AG04450 (cell line): ENCODE data around the gene HM13. TPM values are rescaled to one million over a fixed set of nuclear protein-coding genes. Genes with fewer than 3 reads are reported as not detected.
"Not testable (repeated sequence)": the region's sequence is repeated elsewhere in the genome, so short reads cannot be mapped to it uniquely, and the experiment has no call there.

Experiments used
- CTCF ChIA-PET: fragments of 300-600, 350-600 bp; formaldehyde crosslinking; extraction: SDS; loops from one replicate; lab custom pipeline; 2022; ENCODE audit warnings: antibody characterized with exemption, inconsistent platforms; lab: Charles Lee
- POLR2A ChIA-PET: fragments of 350-600 bp; formaldehyde crosslinking; extraction: SDS; loops from one replicate; lab custom pipeline; 2021; ENCODE audit warnings: antibody characterized with exemption, inconsistent platforms; lab: Yijun Ruan, JAX
- DNase-seq: peaks from one replicate; pipeline ENCODE4 v3.0.0-alpha.2; 2011; ENCODE audit warnings: low read depth, low spot score
- H3K27ac ChIP-seq: one replicate; pipeline ENCODE4 v1.5.1; 2012; ENCODE audit warnings: low read depth, low read length, control low read depth
- H3K27me3 ChIP-seq: one replicate; pipeline ENCODE4 v1.6.0; 2012; ENCODE audit warnings: low read length; ENCODE audit not compliant: control insufficient read depth, insufficient read depth
- H3K4me3 ChIP-seq: 2 replicates; pipeline ENCODE4 v1.5.1; 2011; ENCODE audit warnings: mild to moderate bottlenecking, low read depth, low read length, control low read depth
- H3K9me3 ChIP-seq: 2 replicates; pipeline ENCODE4 v1.5.1; 2012; ENCODE audit warnings: low read length; ENCODE audit not compliant: control insufficient read depth, insufficient read depth
- polyA plus RNA-seq: library from polyadenylated mRNA; depleted of rRNA; stranded (reverse); fragments of >200 nt; gene quantifications from 2 replicates; pipeline ENCODE4 v1.2.3, GENCODE V29; 2011
- TF ChIP-seq, protein P1 (sequence below): IDR thresholded peaks from 2 replicates; pipeline ENCODE4 v1.5.1; 2011; ENCODE audit warnings: low read depth, low read length, control low read depth, inconsistent platforms

Gene HM13
- polyA plus RNA-seq, 1 experiment, result 167 TPM

GRCh38 chr20:31570735-31571617 is 56.7 kb downstream of the HM13 start:
- Histone ChIP-seq H3K27me3 (no peaks in the 10 kb centered on the region), H3K9me3 (no peaks in the 10 kb centered on the region), H3K4me3 (no peak overlapping the region), H3K27ac (no peak overlapping the region)
- ChIA-PET CTCF (interaction anchor here (9.7 to 23.4 kb wide), 2 partner anchors 12 to 40 kb away, joined by 148 to 1107 read pairs; partner anchors contain the start of gene ID1), POLR2A (interaction anchor here (2.8 to 5.9 kb wide), 2 partner anchors 34 to 41 kb away, joined by 29 to 42 read pairs; partner anchors contain the start of gene ID1)
- TF ChIP-seq, protein P1, sequence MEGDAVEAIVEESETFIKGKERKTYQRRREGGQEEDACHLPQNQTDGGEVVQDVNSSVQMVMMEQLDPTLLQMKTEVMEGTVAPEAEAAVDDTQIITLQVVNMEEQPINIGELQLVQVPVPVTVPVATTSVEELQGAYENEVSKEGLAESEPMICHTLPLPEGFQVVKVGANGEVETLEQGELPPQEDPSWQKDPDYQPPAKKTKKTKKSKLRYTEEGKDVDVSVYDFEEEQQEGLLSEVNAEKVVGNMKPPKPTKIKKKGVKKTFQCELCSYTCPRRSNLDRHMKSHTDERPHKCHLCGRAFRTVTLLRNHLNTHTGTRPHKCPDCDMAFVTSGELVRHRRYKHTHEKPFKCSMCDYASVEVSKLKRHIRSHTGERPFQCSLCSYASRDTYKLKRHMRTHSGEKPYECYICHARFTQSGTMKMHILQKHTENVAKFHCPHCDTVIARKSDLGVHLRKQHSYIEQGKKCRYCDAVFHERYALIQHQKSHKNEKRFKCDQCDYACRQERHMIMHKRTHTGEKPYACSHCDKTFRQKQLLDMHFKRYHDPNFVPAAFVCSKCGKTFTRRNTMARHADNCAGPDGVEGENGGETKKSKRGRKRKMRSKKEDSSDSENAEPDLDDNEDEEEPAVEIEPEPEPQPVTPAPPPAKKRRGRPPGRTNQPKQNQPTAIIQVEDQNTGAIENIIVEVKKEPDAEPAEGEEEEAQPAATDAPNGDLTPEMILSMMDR, result no peak
- DNase-seq, result no peak

GRCh38 chr20:31572042-31572700 is 57.9 kb downstream of the HM13 start:
- no peaks in the 10 kb centered on the region for H3K27me3 ChIP-seq
- H3K4me3 ChIP-seq, result peak overlapping the region; percentile 41
- CTCF ChIA-PET, result interaction anchor here (9.7 to 23.4 kb wide), 2 partner anchors 13 to 38 kb away, joined by 148 to 1107 read pairs; partner anchors contain the start of gene ID1
- peak overlapping the region; percentile 95 for H3K27ac ChIP-seq
- POLR2A ChIA-PET, result interaction anchor here (0.9 to 3.9 kb wide), 8 partner anchors 9 to 40 kb away, joined by 4 to 131 read pairs (median 15); partner anchors contain the start of gene ID1
- TF ChIP-seq, protein P1, result no peak
- DNase-seq, result no peak
- H3K9me3 ChIP-seq, result no peaks in the 10 kb centered on the region

DNA sequence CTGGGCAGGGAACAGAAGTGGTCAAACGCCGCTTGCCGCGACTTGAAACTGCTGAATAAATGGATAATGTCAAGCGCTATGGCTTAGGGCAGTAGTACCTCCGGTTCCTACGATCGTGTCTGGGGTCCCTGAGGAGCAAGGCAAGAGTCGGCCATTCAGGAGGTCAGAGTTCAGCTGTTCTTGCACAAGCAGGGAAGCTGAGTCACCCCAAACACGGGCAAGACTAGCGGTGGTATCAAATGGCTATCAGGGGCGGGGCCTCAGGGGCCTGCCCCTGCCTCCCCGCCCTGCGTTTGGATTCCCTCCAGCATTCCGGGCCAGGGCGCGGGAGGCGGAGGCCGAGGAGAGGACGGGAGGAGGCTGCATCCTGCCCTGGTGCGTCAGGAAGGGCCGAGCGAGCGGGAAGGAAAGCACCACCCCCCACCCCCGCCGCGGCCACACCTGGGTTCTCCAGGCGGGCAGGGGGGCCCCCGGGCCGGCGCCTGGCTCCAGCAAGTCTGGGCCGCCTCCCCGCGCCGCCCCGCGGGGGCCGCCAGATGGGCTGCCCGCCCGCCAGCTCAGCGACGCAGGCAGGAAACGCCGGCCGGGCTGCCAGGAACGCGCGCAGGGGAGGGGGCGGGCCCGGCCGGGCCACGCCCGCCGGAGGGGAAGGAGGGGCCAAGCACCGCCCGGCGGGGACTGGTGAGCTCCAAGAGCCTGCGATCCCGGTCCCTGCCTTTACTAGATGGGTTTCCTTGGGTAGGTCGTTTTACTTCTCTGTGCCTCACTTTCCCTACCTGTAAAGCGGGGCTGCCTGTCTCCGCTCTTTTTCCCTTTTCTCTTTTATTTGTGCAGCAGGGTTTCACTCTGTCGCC is 58.7 kb downstream of the HM13 start:
- ChIA-PET POLR2A (interaction anchor here (0.6 to 3.9 kb wide), 16 partner anchors 10 to 105 kb away, joined by 3 to 131 read pairs (median 8); partner anchors contain the start of gene ID1), CTCF (interaction anchor here (0.6 to 23.4 kb wide), 5 partner anchors 13 to 151 kb away, joined by 3 to 1107 read pairs (median 5); partner anchors contain the start of gene ID1)
- DNase-seq, result peak; percentile 97
- Histone ChIP-seq H3K4me3 (peak overlapping the region; percentile 57), H3K9me3 (no peaks in the 10 kb centered on the region), H3K27me3 (no peaks in the 10 kb centered on the region), H3K27ac (peak overlapping the region; percentile 95)
- TF ChIP-seq, protein P1, result no peak

- CTCF ChIA-PET, result interaction anchor here (1.2 to 23.4 kb wide), 5 partner anchors 14 to 150 kb away, joined by 4 to 1107 read pairs (median 5); partner anchors contain the start of gene ID1
- POLR2A ChIA-PET, result interaction anchor here (0.6 to 3.9 kb wide), 13 partner anchors 11 to 88 kb away, joined by 3 to 131 read pairs (median 9); partner anchors contain the start of gene ID1
- peak overlapping the region; percentile 73 for H3K27ac ChIP-seq
- H3K4me3 ChIP-seq, result peak overlapping the region; percentile 57
- H3K9me3 ChIP-seq, result no peaks in the 10 kb centered on the region
- no peaks in the 10 kb centered on the region for H3K27me3 ChIP-seq
- DNase-seq, result no peak
- TF ChIP-seq, protein P1, result no peak
These were observed 59.5 kb downstream of the HM13 start for GRCh38 chr20:31573555-31574321.

DNA sequence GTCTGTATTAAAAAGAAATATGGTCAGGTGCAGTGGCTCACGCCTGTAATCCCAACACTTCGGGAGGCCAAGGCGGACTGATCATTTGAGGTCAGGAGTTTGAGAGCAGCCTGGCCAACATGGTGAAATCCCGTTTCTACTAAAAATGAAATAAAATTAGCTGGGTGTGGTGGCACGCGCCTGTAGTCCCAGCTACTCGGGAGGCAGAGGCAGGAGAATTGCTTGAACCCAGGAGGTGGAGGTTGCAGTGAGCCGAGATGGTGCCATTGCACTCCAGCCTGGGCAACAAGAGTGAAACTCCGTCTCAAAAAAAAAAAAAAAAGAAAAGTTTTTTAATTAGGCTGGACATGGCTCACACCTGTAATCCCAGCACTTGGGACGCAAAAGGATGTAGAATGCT is 60.7 kb downstream of the HM13 start:
- POLR2A ChIA-PET, result interaction anchor here (3.9 kb wide), 1 partner anchor 31 kb away, joined by 131 read pairs; the partner anchor contains the start of gene ID1

More for the DNA sequence above, 60.7 kb downstream of the HM13 start:
- not testable (repeated sequence) for DNase-seq, H3K9me3 ChIP-seq, H3K27ac ChIP-seq, H3K4me3 ChIP-seq, H3K27me3 ChIP-seq
- CTCF ChIA-PET, result interaction anchor here (9.7 to 23.4 kb wide), 2 partner anchors 16 to 36 kb away, joined by 148 to 1107 read pairs; partner anchors contain the start of gene ID1
